GM23248 (cell line): ENCODE measurements around the gene CADM1. TPM values are rescaled to one million over a fixed set of nuclear protein-coding genes. Genes with fewer than 3 reads are reported as not detected.

Source experiments
- DNase-seq: peaks from one replicate; pipeline ENCODE4 v3.0.0-alpha.2; 2015
- H2AFZ ChIP-seq: fragments of 200-600 bp; sonication (generic); 2 replicates; pipeline ENCODE4 v1.6.1; 2016; ENCODE audit warnings: antibody characterized with exemption
- H3F3A ChIP-seq: fragments of 200-600 bp; sonication (generic); 2 replicates; pipeline ENCODE4 v1.6.1; 2016; ENCODE audit warnings: mild to moderate bottlenecking, antibody characterized with exemption, mixed run types; ENCODE audit not compliant: insufficient read depth
- H3K27ac ChIP-seq: fragments of 200-600 bp; sonication (generic); 2 replicates; pipeline ENCODE4 v1.5.1; 2016; ENCODE audit warnings: mild to moderate bottlenecking
- H3K27me3 ChIP-seq: fragments of 200-600 bp; sonication (generic); replicated peaks from 2 replicates; pipeline ENCODE4 v1.6.1; 2016; ENCODE audit warnings: mild to moderate bottlenecking; ENCODE audit not compliant: insufficient read depth
- H3K36me3 ChIP-seq: fragments of 200-600 bp; sonication (generic); 2 replicates; pipeline ENCODE4 v1.6.1; 2016; ENCODE audit warnings: low read depth, mild to moderate bottlenecking
- H3K4me1 ChIP-seq: fragments of 200-600 bp; sonication (generic); 2 replicates; pipeline ENCODE4 v1.6.1; 2016; ENCODE audit warnings: mild to moderate bottlenecking; ENCODE audit not compliant: insufficient read depth
- H3K4me2 ChIP-seq: fragments of 200-600 bp; sonication (generic); one replicate; pipeline ENCODE4 v1.6.1; 2016; ENCODE audit warnings: mild to moderate bottlenecking; ENCODE audit not compliant: unreplicated experiment
- H3K4me3 ChIP-seq: fragments of 200-600 bp; sonication (generic); 2 replicates; pipeline ENCODE4 v1.5.1; 2016; ENCODE audit warnings: mild to moderate bottlenecking
- H3K79me2 ChIP-seq: fragments of 200-600 bp; sonication (generic); 2 replicates; pipeline ENCODE4 v1.6.1; 2016; ENCODE audit warnings: mild to moderate bottlenecking; ENCODE audit not compliant: insufficient read depth
- H3K9ac ChIP-seq: fragments of 200-600 bp; sonication (generic); 2 replicates; pipeline ENCODE4 v1.6.1; 2016; ENCODE audit warnings: mild to moderate bottlenecking
- H3K9me2 ChIP-seq: fragments of 200-600 bp; sonication (generic); 2 replicates; pipeline ENCODE4 v1.6.1; 2016; ENCODE audit warnings: mixed run types, mild to moderate bottlenecking, moderate library complexity; ENCODE audit not compliant: insufficient read depth
- H3K9me3 ChIP-seq: fragments of 200-600 bp; sonication (generic); one replicate; pipeline ENCODE4 v1.6.1; 2017; ENCODE audit warnings: low read depth
- H4K20me1 ChIP-seq: fragments of 200-600 bp; sonication (generic); 2 replicates; pipeline ENCODE4 v1.6.0; 2016; ENCODE audit not compliant: insufficient read depth
- EZH2 ChIP-seq: fragments of 200-600 bp; sonication (generic); IDR thresholded peaks from 2 replicates; pipeline ENCODE4 v1.6.1; 2018; ENCODE audit warnings: antibody characterized with exemption, mild to moderate bottlenecking; ENCODE audit not compliant: insufficient read depth, poor library complexity, severe bottlenecking
- EZH2phosphoT487 ChIP-seq: fragments of 200-600 bp; sonication (generic); IDR thresholded peaks from 2 replicates; pipeline ENCODE4 v1.6.1; 2018; ENCODE audit warnings: antibody characterized with exemption, moderate library complexity, mild to moderate bottlenecking, low read depth; ENCODE audit not compliant: insufficient read depth
- WGBS, 2 experiments: methylation state at CpG; one replicate each; pipeline ENCODE4 v1.1.6; 2015 to 2017; ENCODE audit warnings: low lambda C conversion rate in 2 of 2, low coverage in 1 of 2; ENCODE audit errors: missing lambda C conversion rate in 2 of 2; 5-methylcytosine and 5-hydroxymethylcytosine counted together
- in situ Hi-C: fragments of 300-500 bp; cut with MboI; formaldehyde crosslinking; loops from 2 replicates; pipeline ENCODE4 v1.15.0; 2020
- polyA plus RNA-seq: library from polyadenylated mRNA; unstranded; fragments of >200 nt; fragmentation: Nextera tagmentation; extraction: Ambion mirVana; gene quantifications from 2 replicates; pipeline ENCODE4 v1.2.1, GENCODE V29; 2016
- total RNA-seq: library from RNA; depleted of rRNA; stranded (reverse); fragments of >200 nt; shearing (Covaris generic); gene quantifications from 2 replicates; pipeline ENCODE4 v1.2.3, GENCODE V29; 2014

CADM1 gene
- total and polyA plus RNA-seq, 2 experiments from 2014 or later = 0.83 to 1.4 TPM

DNA sequence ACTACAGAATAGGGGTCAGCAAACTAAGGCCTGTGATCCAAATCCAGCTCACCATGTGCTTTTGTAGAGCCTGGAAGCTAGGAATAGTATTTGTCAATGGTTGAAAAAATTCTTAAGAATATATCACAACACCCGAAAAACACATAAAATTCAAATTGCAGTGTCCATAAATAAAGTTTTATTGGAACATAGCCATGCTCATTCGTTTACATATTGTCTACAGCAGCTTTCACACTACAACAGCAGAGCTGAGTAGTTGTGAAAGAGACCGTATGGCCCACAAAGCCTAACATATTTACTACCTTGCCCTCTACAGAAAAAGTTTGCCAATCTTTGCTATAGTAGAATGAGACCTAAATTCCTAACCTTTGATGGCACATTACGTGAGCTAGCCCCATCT lies 125.7 kb downstream of the CADM1 start:
- DNase-seq = no peak
- H3K9me3 ChIP-seq = no peaks in the 10 kb centered on the region
- H3K9me2 ChIP-seq = no peaks in the 10 kb centered on the region
- no peaks in the 10 kb centered on the region for H3K36me3 ChIP-seq
- H4K20me1 ChIP-seq = no peaks in the 10 kb centered on the region
- H3F3A ChIP-seq = no peaks in the 10 kb centered on the region
- no peak overlapping the region for H2AFZ ChIP-seq
- H3K4me1 ChIP-seq = no peaks in the 10 kb centered on the region
- 29 to 35% methylated on average over 4 of the region's 4 CpGs for WGBS, 2 experiments
- H3K4me3 ChIP-seq = no peak overlapping the region
- H3K27me3 ChIP-seq = no peaks in the 10 kb centered on the region
- no peak for TF ChIP-seq EZH2
- no peak for TF ChIP-seq EZH2phosphoT487
- no peak overlapping the region for H3K27ac ChIP-seq
- H3K9ac ChIP-seq = no peak overlapping the region
- in situ Hi-C loops = no loop called here
- no peaks in the 10 kb centered on the region for H3K79me2 ChIP-seq
- no peak overlapping the region for H3K4me2 ChIP-seq

GRCh38 chr11:115377882-115378296 lies 126.3 kb downstream of the CADM1 start:
- no peaks in the 10 kb centered on the region for H3K79me2 ChIP-seq

GRCh38 chr11:115368616-115369015 lies 135.6 kb downstream of the CADM1 start:
- H3K36me3 ChIP-seq = no peaks in the 10 kb centered on the region
- H3K27ac ChIP-seq = no peak overlapping the region
- H3K4me3 ChIP-seq = no peak overlapping the region
- H4K20me1 ChIP-seq = no peaks in the 10 kb centered on the region
- H2AFZ ChIP-seq = no peak overlapping the region
- no peak overlapping the region for H3K4me2 ChIP-seq
- H3F3A ChIP-seq = no peaks in the 10 kb centered on the region
- no peaks in the 10 kb centered on the region for H3K79me2 ChIP-seq
- H3K9ac ChIP-seq = no peak overlapping the region
- no peaks in the 10 kb centered on the region for H3K9me2 ChIP-seq
- in situ Hi-C loops = no loop called here
- no peaks in the 10 kb centered on the region for H3K9me3 ChIP-seq
- no peak for TF ChIP-seq EZH2
- H3K4me1 ChIP-seq = no peaks in the 10 kb centered on the region
- DNase-seq = no peak
- H3K27me3 ChIP-seq = no peaks in the 10 kb centered on the region

More at GRCh38 chr11:115377882-115378296, 126.3 kb downstream of the CADM1 start:
- no peak overlapping the region for H3K4me3 ChIP-seq
- H3K27me3 ChIP-seq = no peaks in the 10 kb centered on the region
- no peak overlapping the region for H3K4me2 ChIP-seq
- no peaks in the 10 kb centered on the region for H3K9me2 ChIP-seq
- no peak for DNase-seq
- H3F3A ChIP-seq = no peaks in the 10 kb centered on the region
- no peaks in the 10 kb centered on the region for H3K9me3 ChIP-seq
- no peak overlapping the region for H3K9ac ChIP-seq
- no peak overlapping the region for H3K27ac ChIP-seq
- WGBS, 2 experiments = 57 to 68% methylated on average over 4 of the region's 4 CpGs
- TF ChIP-seq EZH2 (no peak), EZH2phosphoT487 (no peak)
- H4K20me1 ChIP-seq = no peaks in the 10 kb centered on the region
- in situ Hi-C loops = no loop called here
- no peaks in the 10 kb centered on the region for H3K4me1 ChIP-seq
- H3K36me3 ChIP-seq = no peaks in the 10 kb centered on the region
- no peak overlapping the region for H2AFZ ChIP-seq

DNA sequence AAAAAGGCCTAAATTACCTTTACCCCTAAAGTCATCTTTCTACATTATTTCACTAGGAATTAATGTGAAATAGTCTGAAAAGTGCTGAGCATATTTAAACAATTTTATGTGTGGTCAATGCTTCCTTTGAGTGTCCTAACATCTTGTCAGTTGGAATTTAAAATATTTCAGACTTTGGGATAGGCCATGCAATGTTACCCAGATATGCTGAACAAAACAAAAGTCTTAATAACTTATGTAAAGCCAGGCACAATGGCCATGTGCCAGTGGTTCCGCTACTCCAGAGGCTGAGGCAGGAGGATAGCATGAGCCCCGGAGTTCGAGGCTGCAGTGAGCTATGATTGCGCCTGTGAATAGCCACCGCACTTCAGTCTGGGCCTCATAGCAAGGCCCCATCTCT lies 137.4 kb downstream of the CADM1 start:
- no peak overlapping the region for H2AFZ ChIP-seq
- DNase-seq = no peak
- H3K79me2 ChIP-seq = no peaks in the 10 kb centered on the region
- in situ Hi-C loops = no loop called here
- no peak overlapping the region for H3K4me2 ChIP-seq
- H3K9ac ChIP-seq = no peak overlapping the region
- no peaks in the 10 kb centered on the region for H3K27me3 ChIP-seq
- no peaks in the 10 kb centered on the region for H3K9me3 ChIP-seq
- 79% methylated on average over 5 of the region's 5 CpGs for WGBS, 2 experiments
- no peaks in the 10 kb centered on the region for H4K20me1 ChIP-seq
- no peaks in the 10 kb centered on the region for H3K36me3 ChIP-seq
- no peaks in the 10 kb centered on the region for H3F3A ChIP-seq
- H3K27ac ChIP-seq = no peak overlapping the region
- TF ChIP-seq EZH2phosphoT487 (no peak), EZH2 (no peak)
- H3K4me3 ChIP-seq = no peak overlapping the region
- no peaks in the 10 kb centered on the region for H3K4me1 ChIP-seq
- H3K9me2 ChIP-seq = no peaks in the 10 kb centered on the region

GRCh38 chr11:115365907-115366306 lies 138.3 kb downstream of the CADM1 start:
- Histone ChIP-seq H3K27ac (no peak overlapping the region), H3K9me2 (no peaks in the 10 kb centered on the region), H3K4me1 (no peaks in the 10 kb centered on the region), H3K9ac (no peak overlapping the region), H2AFZ (no peak overlapping the region), H3K36me3 (no peaks in the 10 kb centered on the region), H3F3A (no peaks in the 10 kb centered on the region), H4K20me1 (no peaks in the 10 kb centered on the region), H3K79me2 (no peaks in the 10 kb centered on the region), H3K27me3 (no peaks in the 10 kb centered on the region), H3K9me3 (no peaks in the 10 kb centered on the region), H3K4me2 (no peak overlapping the region), H3K4me3 (no peak overlapping the region)
- no peak for DNase-seq
- 42 to 46% methylated on average over 4 of the region's 4 CpGs for whole genome bisulfite sequencing, 2 experiments
- in situ Hi-C loops = no loop called here
- no peak for TF ChIP-seq EZH2
- TF ChIP-seq EZH2phosphoT487 = no peak
